Stimulated activated CD8-positive, alpha-beta memory T cell treated with anti-CD3 and anti-CD28 coated beads, Interleukin-7, amount 100 ng/mL, for 4 hours (primary cell): ENCODE results near the gene CYFIP2.
"Not testable (repeated sequence)": the region's sequence is repeated elsewhere in the genome, so short reads cannot be mapped to it uniquely, and the experiment has no call there.

Experiments used
- DNase-seq, 2 donors: peaks; one replicate each; pipeline ENCODE4 v3.0.0-alpha.2; 2020; ENCODE audit warnings: low read depth in 2 of 2

CYFIP2 gene

GRCh38 chr5:157265714-157266285 lies at the start of gene CYFIP2:
CYFIP2 (plus strand) TSS chr5:157266123; CDS start chr5:157285362, 19,239 bp downstream.
- peak; percentile 58 to 79 for DNase-seq

GRCh38 chr5:157216391-157217142 lies 49.4 kb upstream of the CYFIP2 start:
- no peak for DNase-seq

DNA sequence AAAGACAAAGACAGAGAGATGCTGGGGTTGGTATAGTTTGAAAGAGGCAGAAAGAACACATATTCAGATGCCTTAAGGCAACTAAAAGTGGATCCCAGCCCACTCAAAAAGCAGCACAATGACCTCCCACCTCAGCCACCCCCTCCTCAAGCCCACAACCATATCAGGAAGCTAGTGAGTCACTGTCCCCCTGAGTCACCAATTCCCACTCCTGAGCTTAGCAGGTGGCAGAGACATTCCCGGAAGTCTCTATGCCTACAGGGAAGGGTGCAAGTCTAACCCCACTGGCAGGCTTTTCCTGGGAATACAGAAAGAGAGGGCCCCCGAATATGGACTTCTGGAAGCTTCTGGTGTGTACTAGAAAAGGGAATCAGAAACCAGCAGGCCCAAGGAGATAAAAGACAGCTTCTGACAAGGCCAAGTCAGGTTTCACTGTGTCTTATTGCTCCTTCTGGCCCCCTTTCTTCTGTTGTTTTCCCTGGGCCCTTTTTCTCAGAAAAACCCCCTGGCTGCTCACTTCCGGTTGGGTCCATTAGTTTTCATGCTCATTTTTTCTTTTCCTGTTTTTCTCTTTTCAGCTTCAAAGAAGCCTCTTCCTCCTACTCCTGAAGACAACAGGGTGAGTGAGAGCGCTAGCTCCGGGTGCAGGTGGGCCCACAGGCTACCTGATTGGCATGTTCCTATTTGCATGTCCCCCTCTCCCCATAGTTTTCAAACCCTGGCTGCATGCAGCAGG lies 48.5 kb upstream of the CYFIP2 start:
- DNase-seq: peak; percentile 74 to 80

DNA sequence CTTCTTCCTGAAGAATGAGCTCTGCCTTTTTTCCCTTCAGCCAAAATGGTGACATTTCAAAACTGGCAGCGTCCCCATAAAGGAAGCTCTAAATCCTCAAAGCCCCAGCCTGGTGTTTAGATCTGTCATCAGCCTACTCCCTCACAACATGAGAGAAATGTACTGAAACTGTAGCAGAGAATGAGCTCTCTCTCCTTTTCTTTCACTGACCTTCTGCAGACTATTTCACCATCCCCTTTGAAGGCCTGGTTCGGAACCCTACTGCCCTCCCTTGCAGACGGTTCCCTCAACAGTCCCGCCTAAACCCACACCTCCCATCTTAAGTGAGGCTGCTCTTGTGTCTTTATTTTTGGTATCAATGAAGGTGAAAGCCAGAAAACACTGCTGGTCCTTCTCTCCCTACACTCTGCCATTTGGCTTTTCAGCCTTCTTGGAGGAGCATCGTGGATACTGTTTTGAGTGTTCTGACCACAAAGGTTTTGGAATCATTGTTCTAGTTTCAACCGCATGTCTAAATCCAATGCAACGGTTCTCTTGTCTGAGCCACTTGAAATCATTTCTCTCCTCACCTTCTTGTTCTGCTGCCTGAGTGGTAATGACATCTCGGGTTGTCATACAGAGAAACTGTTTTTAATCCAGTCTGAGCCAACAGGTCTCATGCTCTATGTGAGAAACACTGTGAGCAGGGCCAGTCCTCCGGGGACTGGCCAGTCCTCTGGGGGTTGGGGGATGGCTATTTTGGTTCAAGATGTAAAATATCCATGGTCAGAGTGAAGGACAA lies 46.2 kb upstream of the CYFIP2 start:
- DNase-seq: no peak

GRCh38 chr5:157221959-157222358 lies 44.0 kb upstream of the CYFIP2 start:
- no peak for DNase-seq

DNA sequence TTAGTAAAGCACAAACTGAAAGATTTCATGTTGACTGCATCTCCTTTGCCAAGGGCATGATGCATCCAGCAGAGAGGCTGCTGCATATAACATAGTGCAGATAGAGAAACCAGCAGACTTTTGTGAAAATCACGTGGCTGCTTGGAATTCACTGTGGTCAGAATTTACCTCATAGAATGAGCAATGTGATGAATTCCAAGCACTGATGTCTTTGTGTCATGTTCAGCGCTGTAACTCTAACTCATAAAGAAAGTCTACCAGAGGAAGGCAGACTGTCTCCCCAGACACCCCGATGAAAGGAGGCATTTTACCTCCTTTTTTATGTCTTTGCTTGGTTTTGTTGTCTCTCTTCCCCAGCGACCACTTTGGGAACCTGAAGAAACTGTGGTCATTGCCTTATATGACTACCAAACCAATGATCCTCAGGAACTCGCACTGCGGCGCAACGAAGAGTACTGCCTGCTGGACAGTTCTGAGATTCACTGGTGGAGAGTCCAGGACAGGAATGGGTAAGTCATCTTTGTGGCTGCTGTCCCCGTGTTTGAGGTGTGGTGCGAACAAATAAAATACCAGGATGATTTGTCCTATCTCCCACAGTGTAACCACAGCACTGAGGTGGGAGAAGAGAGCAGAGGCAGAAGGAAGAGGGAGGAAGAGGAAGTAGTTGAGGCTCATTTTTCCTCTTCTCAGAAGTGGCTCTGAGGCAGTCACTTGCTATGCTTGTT lies 43.3 kb upstream of the CYFIP2 start:
- peak; percentile 55 to 86 for DNase-seq

DNA sequence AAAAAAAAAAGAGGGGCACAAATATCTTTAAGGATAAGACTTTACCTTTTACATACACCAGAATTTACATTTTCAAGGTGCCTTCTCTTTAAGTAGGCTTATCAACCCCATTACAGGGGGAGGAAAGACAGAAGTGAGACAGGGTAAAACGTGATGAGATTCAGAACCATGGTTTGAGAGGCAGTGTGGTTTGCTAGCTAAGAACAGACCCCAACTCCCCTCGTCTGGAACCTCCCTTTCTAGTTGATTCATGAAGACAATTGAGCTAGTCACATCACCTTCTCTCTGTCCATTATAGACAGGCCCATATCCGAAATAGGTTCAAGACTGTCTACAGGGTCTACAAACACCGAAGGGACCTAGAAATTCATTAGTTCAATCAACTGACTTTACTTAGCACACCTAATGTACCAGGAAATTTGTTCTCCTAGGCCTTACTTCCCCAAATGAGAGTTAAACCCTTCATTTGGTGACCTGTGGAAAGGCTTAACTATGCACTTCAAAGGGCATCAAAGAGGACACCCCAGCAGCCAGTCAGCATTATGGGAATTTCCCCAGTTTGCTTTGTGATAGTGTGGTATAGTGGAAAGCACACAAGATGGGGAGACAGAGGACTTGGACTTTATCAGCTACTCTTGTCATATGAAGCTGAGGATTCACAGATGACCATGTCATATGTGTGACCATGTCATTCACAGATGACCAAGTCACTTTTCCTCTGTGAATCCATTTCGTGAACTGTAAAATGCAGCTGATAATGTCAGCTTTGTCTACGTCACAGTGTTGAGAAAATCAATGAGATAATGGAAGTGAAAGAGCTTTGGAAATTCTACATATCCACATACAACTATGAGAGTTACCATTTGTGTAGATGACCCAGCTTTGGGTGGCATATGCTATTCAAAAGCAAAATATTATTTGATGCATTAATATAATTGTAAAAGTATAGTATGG lies 40.2 kb upstream of the CYFIP2 start:
- no peak for DNase-seq

GRCh38 chr5:157230610-157231009 lies 35.3 kb upstream of the CYFIP2 start:
- DNase-seq: no peak

DNA sequence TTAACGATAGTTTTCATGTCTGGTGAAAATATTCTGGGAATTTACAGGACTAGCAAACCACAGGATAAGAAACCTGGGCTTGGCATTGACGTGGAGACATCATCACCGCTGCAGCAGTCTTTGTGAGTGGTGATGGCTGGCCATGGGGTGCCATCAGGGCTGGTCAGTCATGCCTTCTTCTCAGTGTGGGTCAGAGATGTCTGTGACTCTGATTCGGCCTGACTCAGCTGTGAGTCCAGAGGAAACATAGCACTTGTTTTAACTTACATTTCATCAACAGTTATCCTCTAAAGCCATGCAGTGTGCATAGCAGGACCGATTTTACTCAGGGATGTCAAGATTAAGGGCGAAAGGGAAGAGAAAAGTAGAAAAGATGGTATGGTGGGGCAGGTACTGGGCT lies 33.2 kb upstream of the CYFIP2 start:
- DNase-seq: no peak

DNA sequence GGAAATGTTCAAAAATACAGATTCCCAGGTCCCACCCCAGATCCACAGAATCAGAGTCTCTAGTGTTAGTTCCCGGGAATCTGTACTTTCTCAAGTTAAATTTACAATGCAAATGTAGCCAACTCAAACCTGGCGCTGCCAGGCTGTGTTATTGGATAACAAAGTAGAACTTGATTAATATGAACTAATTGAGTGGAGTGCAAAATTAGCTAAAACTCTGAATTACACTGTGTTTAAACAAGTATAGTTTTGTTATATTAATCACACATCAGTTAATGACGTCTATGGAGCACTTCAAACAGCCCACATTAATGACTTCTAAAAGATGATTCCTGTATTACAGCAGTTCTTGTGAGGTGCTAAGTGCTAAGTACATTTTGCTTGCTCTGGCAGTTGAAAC lies 32.4 kb upstream of the CYFIP2 start:
- no peak for DNase-seq

- DNase-seq: no peak
Observed at GRCh38 chr5:157236423-157236822, 29.5 kb upstream of the CYFIP2 start.

GRCh38 chr5:157241483-157241882 lies 24.4 kb upstream of the CYFIP2 start:
- DNase-seq: no peak

DNA sequence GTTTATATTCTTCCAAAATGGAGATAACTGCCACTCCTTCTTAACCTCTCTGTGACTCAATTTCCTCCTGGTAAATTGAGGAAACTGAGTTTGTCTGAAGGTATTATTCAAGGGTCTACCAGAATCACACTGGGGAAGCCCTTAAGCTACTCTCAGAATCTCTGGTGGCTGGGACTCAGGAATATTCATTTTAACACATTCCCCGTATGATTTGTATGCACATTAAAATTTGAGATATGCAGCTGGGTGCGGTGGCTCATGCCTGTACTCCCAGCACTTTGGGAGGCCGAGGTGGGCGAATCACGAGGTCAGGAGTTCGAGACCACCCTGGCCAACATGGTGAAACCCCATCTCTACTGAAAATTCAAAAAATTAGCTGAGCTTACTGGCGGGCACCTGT lies 21.2 kb upstream of the CYFIP2 start:
- not testable (repeated sequence) for DNase-seq

DNA sequence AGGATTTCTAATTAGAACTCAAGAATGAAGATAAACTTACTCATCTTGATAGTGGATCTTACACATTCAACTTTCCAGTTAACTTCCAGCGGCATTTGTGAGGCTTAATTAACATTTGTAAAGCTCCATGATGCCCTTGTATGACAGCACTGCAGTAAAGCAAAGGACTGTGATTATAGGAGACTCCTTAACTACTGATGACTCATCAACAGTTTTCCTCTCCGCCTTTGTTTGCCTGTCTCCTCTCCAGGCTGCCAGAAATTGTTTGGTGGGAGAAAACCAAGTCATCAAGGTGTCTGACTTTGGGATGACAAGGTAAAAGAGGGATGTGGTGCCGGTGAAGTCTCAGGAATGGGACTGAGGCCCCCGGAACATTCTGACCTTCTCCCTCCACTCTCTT lies 20.4 kb upstream of the CYFIP2 start:
- no peak for DNase-seq

DNA sequence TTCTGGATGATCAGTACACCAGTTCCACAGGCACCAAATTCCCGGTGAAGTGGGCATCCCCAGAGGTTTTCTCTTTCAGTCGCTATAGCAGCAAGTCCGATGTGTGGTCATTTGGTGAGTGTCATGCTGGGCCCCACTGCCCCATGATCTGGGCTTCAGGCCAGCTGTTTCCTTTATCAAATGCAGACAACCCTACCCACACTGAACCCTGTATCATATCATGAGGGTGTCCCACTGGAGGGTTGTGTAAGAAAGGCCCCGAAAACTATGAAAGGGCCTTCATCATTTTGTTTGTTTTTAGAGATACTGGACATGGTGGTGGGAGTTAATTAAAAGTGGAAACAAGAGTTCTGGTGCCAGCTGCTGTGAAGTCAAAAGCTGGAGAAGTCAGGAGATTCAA lies 20.0 kb upstream of the CYFIP2 start:
- no peak for DNase-seq

DNA sequence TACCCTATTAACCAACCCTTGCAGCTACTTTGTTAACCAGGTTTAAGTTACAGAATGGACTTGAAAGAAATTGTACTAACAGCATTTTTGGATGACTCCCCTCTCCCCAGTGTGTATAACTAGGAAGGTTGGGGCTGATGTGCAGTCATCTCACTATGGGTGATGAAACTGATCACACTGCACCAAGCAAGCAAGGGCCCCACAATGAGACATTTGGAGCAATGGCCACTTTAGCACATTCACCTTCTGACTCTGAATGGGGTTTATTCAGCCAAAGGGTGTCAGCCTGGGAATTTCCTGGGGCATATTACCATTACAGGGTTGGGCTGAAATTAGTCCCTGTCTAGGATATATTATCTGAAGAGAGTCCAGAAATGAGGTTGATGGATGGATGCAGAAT lies 18.7 kb upstream of the CYFIP2 start:
- DNase-seq: no peak

GRCh38 chr5:157248821-157249470 lies 17.0 kb upstream of the CYFIP2 start:
- no peak for DNase-seq

DNA sequence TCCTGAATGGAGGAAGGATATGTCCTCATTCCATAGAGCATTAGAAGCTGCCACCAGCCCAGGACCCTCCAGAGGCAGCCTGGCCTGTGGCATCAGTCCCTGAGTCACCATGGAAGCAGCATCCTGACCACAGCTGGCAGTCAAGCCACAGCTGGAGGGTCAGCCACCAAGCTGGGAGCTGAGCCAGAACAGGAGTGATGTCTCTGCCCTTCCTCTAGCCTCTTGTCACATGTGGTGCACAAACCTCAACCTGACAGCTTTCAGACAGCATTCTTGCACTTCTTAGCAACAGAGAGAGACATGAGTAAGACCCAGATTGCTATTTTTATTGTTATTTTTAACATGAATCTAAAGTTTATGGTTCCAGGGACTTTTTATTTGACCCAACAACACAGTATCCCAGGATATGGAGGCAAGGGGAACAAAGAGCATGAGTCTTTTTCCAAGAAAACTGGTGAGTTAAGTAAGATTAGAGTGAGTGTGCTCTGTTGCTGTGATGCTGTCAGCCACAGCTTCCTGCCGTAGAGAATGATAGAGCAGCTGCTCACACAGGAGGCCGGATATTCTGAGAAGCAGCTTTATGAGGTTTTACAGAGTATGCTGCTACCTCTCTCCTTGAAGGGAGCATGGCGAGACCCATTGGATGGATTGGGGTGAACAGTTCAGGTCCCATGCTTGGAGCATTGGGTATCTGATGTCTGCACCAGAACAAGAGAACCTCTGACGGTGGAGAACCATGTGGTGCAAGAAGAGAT lies 13.0 kb upstream of the CYFIP2 start:
- DNase-seq: peak; percentile 57 to 62

DNA sequence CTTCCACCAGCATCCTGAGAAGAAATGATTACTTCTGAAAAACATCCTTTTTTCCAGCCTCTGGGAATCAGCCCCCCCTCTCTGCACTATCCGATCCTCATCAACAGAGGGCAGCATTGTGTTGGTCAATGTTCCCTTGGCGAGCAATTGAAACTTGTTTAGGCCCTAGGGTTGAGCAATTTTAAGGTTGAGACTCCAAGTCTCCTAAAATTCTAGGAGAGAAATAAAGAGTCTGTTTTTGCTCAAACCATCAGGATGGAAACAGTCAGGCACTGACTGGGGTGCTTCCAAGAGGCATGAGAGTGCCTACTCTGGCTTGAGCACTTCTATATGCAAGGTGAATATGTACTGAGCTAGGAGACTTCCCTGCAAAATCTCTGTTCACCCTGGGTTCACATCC lies 12.4 kb upstream of the CYFIP2 start:
- DNase-seq: no peak
